Neural cell (in vitro differentiated cells): Measurements from ENCODE around the gene HDAC11.

Experiments used
- CTCF ChIP-seq: fragments of 450-650 bp; IDR thresholded peaks from 2 replicates; pipeline ENCODE4 v1.5.1; 2014; ENCODE audit warnings: antibody characterized with exemption, mild to moderate bottlenecking, moderate library complexity; ENCODE audit not compliant: poor library complexity, severe bottlenecking
- MXI1 ChIP-seq: fragments of 450-650 bp; conservative IDR thresholded peaks from 2 replicates; pipeline ENCODE4 v1.6.1; 2014; ENCODE audit warnings: antibody characterized with exemption, mild to moderate bottlenecking; ENCODE audit not compliant: poor library complexity, severe bottlenecking

GRCh38 chr3:13550791-13551360 lies 70.8 kb downstream of the HDAC11 start:
- no peak for TF ChIP-seq CTCF
- TF ChIP-seq MXI1, result no peak
